Hepatocyte (in vitro differentiated cells): ENCODE data around the gene NUDT12. TPM values are rescaled to one million over a fixed set of nuclear protein-coding genes. Genes with fewer than 3 reads are reported as not detected.
A peak's percentile ranks its signal among the peaks of the same experiment; 100 is the strongest.

ENCODE experiments used
- DNase-seq: peaks from one replicate; pipeline ENCODE4 v3.0.0-alpha.2; 2016; ENCODE audit warnings: low spot score
- H2AFZ ChIP-seq: fragments of 200-600 bp; sonication (generic); 2 replicates; pipeline ENCODE4 v1.6.0; 2016; ENCODE audit warnings: antibody characterized with exemption, mild to moderate bottlenecking
- H3K27ac ChIP-seq: fragments of 200-600 bp; sonication (generic); 2 replicates; pipeline ENCODE4 v1.5.1; 2016; ENCODE audit warnings: mild to moderate bottlenecking
- H3K27me3 ChIP-seq: fragments of 200-600 bp; sonication (generic); 2 replicates; pipeline ENCODE4 v1.6.1; 2016
- H3K36me3 ChIP-seq: fragments of 200-600 bp; sonication (generic); replicated peaks from 2 replicates; pipeline ENCODE4 v1.5.1; 2016; ENCODE audit warnings: low read depth; ENCODE audit not compliant: insufficient read depth
- H3K4me1 ChIP-seq: fragments of 200-600 bp; sonication (generic); 2 replicates; pipeline ENCODE4 v1.5.1; 2016; ENCODE audit warnings: mild to moderate bottlenecking, moderate library complexity; ENCODE audit not compliant: insufficient read depth
- H3K4me2 ChIP-seq: fragments of 200-600 bp; sonication (generic); 2 replicates; pipeline ENCODE4 v1.6.0; 2016
- H3K4me3 ChIP-seq: fragments of 200-600 bp; sonication (generic); 2 replicates; pipeline ENCODE4 v1.5.1; 2016; ENCODE audit warnings: mild to moderate bottlenecking
- H3K79me2 ChIP-seq: fragments of 200-600 bp; sonication (generic); 2 replicates; pipeline ENCODE4 v1.6.0; 2017; ENCODE audit warnings: mild to moderate bottlenecking
- H3K9me2 ChIP-seq: fragments of 200-600 bp; sonication (generic); replicated peaks from 2 replicates; pipeline ENCODE4 v1.6.0; 2017; ENCODE audit warnings: mild to moderate bottlenecking; ENCODE audit not compliant: insufficient read depth
- H3K9me3 ChIP-seq: fragments of 200-600 bp; sonication (generic); 2 replicates; pipeline ENCODE4 v1.5.1; 2016; ENCODE audit warnings: low read depth, mild to moderate bottlenecking
- H4K20me1 ChIP-seq: fragments of 200-600 bp; sonication (generic); 2 replicates; pipeline ENCODE4 v1.6.0; 2016; ENCODE audit warnings: mild to moderate bottlenecking; ENCODE audit not compliant: insufficient read depth, poor library complexity, severe bottlenecking
- CTCF ChIP-seq: fragments of 200-600 bp; sonication (generic); IDR thresholded peaks from 2 replicates; pipeline ENCODE4 v1.5.1; 2016; ENCODE audit warnings: antibody characterized with exemption, mild to moderate bottlenecking; ENCODE audit not compliant: poor library complexity
- EZH2 ChIP-seq: fragments of 200-600 bp; sonication (generic); IDR thresholded peaks from 2 replicates; pipeline ENCODE4 v1.6.1; 2016; ENCODE audit warnings: antibody characterized with exemption, mild to moderate bottlenecking, borderline replicate concordance
- EZH2phosphoT487 ChIP-seq: fragments of 200-600 bp; sonication (generic); IDR thresholded peaks from one replicate; pipeline ENCODE4 v1.6.1; 2018; ENCODE audit warnings: antibody characterized with exemption, mild to moderate bottlenecking, low read depth, moderate library complexity; ENCODE audit not compliant: unreplicated experiment, severe bottlenecking
- WGBS: methylation state at CpG from one replicate; pipeline ENCODE4 v1.1.6; 2016; ENCODE audit warnings: low lambda C conversion rate; ENCODE audit errors: missing lambda C conversion rate; 5-methylcytosine and 5-hydroxymethylcytosine counted together
- polyA plus RNA-seq: library from polyadenylated mRNA; unstranded; fragments of >200 nt; fragmentation: Nextera tagmentation; extraction: Ambion mirVana; gene quantifications from 2 replicates; pipeline ENCODE4 v1.2.1, GENCODE V29; 2016
- total RNA-seq: library from RNA; depleted of rRNA; stranded (reverse); fragments of >200 nt; gene quantifications from 2 replicates; pipeline ENCODE4 v1.2.3, GENCODE V29; 2014

NUDT12 gene
- total and polyA plus RNA-seq, 2 experiments from 2014 or later, result 7.2 to 38.9 TPM

- no peak overlapping the region for H3K4me2 ChIP-seq
- DNase-seq, result no peak
- 95% methylated on average over 2 of the region's 2 CpGs for WGBS
- H3K4me1 ChIP-seq, result no peaks in the 10 kb centered on the region
- no peak overlapping the region for H3K4me3 ChIP-seq
- H4K20me1 ChIP-seq, result no peaks in the 10 kb centered on the region
- no peaks in the 10 kb centered on the region for H3K27me3 ChIP-seq
- no peaks in the 10 kb centered on the region for H3K9me3 ChIP-seq
- H3K9me2 ChIP-seq, result no peaks in the 10 kb centered on the region
- H3K79me2 ChIP-seq, result no peaks in the 10 kb centered on the region
- no peak for TF ChIP-seq CTCF
- no peak for TF ChIP-seq EZH2
- TF ChIP-seq EZH2phosphoT487, result no peak
- H2AFZ ChIP-seq, result no peak overlapping the region
- no peaks in the 10 kb centered on the region for H3K36me3 ChIP-seq
- H3K27ac ChIP-seq, result no peak overlapping the region
Measured at GRCh38 chr5:103541114-103541513, 21.5 kb downstream of the NUDT12 start.

DNA sequence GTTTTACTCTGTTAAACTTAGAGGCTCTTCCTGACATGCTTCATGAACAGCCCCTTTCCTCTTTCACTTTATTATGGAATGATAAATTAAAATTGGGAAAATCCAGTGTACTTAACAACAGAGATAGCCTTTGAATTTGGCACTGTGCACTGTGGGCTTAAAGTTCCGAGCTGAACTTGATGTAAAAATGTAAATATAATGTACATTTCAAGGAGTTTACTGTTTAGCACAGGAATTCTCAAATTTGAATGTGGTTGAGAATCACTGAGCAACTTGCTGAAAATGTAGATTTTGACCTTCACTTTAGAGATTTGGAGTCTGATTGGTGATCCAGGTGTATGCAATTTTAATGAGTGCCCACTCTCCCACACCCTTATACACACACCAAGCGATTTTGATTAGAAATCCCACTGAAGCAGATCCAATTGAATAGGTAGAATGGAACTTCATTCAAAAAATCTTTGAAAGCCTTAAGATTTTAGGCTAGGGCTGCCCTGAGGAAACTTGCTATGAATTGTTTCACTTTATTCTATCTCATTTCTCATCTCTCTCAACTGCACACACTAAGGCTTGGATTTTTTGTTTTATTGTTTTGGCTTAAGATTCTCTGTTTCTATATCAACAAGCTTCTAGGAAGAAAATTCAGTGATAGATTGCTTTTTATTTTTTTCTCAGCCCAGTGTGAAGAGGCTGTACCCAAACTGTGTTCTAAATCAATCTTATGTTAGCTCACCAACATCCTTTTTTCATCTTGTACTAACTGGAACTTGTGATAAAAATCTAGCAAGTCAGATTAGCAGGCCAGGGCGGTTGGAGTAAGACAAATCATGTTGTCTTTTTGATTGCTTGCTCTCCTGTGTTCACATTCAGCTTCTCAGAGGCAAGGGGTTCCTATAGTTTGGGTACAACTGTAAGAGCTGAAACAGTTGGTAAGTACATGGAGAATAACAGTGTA, 22.9 kb downstream of the NUDT12 start:
- Histone ChIP-seq H3K4me1 (no peaks in the 10 kb centered on the region), H3K9me3 (no peaks in the 10 kb centered on the region), H3K79me2 (no peaks in the 10 kb centered on the region), H4K20me1 (no peaks in the 10 kb centered on the region), H3K4me3 (no peak overlapping the region), H3K27me3 (no peaks in the 10 kb centered on the region), H3K9me2 (no peaks in the 10 kb centered on the region), H2AFZ (no peak overlapping the region), H3K27ac (no peak overlapping the region), H3K4me2 (no peak overlapping the region), H3K36me3 (no peaks in the 10 kb centered on the region)
- DNase-seq, result no peak
- 76% methylated on average over 3 of the region's 3 CpGs for WGBS
- TF ChIP-seq EZH2 (no peak), CTCF (no peak), EZH2phosphoT487 (no peak)

GRCh38 chr5:103532086-103532734, 30.4 kb downstream of the NUDT12 start:
- Histone ChIP-seq H2AFZ (no peak overlapping the region), H3K27ac (peak overlapping the region; percentile 40), H3K79me2 (no peaks in the 10 kb centered on the region), H3K4me2 (no peak overlapping the region), H3K27me3 (no peaks in the 10 kb centered on the region), H3K9me3 (no peaks in the 10 kb centered on the region), H3K9me2 (no peaks in the 10 kb centered on the region), H3K36me3 (no peaks in the 10 kb centered on the region), H3K4me3 (no peak overlapping the region), H4K20me1 (no peaks in the 10 kb centered on the region), H3K4me1 (no peaks in the 10 kb centered on the region)
- TF ChIP-seq EZH2phosphoT487, result no peak
- no peak for TF ChIP-seq EZH2
- TF ChIP-seq CTCF, result no peak
- DNase-seq, result peak; percentile 14
- 87% methylated on average over 2 of the region's 2 CpGs for WGBS
